Measurements from ENCODE around the gene ZFAND6.
"Not testable (repeated sequence)": the region's sequence is repeated elsewhere in the genome, so short reads cannot be mapped to it uniquely, and the experiment has no call there.

ZFAND6 gene

GRCh38 chr15:80098341-80098740 is 38.9 kb downstream of the ZFAND6 start:
- Histone ChIP-seq H3K27ac (no peak overlapping the region), H3K27me3 (replicated peaks) (no peaks in the 10 kb centered on the region), H3K4me3 (ENCODE audit: low read depth, low read length) (no peak overlapping the region), H3K36me3 (replicated peaks) (no peaks in the 10 kb centered on the region)
- no peak for TF ChIP-seq CTCF (IDR thresholded peaks at IDR 0.05; ENCODE audit: low read depth, low read length, missing control alignments)
- DNase-seq = no peak
- in situ Hi-C loops (cut with HindIII; ENCODE audit: low pct_ligation_motif_present, low sequenced_read_pairs) = no loop called here

- no peak for TF ChIP-seq CTCF (IDR thresholded peaks at IDR 0.05; ENCODE audit: low read depth, low read length, missing control alignments)
- H3K27ac ChIP-seq = no peak overlapping the region
- no peaks in the 10 kb centered on the region for H3K36me3 ChIP-seq (replicated peaks)
- no peak for DNase-seq
- no peak overlapping the region for H3K4me3 ChIP-seq (ENCODE audit: low read depth, low read length)
- H3K27me3 ChIP-seq (replicated peaks) = no peaks in the 10 kb centered on the region
- in situ Hi-C loops (cut with HindIII; ENCODE audit: low pct_ligation_motif_present, low sequenced_read_pairs) = no loop called here
Observed at GRCh38 chr15:80099241-80099640, 39.8 kb downstream of the ZFAND6 start.

GRCh38 chr15:80099662-80100061 is 40.2 kb downstream of the ZFAND6 start:
- H3K36me3 ChIP-seq (replicated peaks); DNase-seq; H3K27ac ChIP-seq; H3K4me3 ChIP-seq (ENCODE audit: low read depth, low read length); H3K27me3 ChIP-seq (replicated peaks); in situ Hi-C loops (cut with HindIII; ENCODE audit: low pct_ligation_motif_present, low sequenced_read_pairs): not testable (repeated sequence)

- no peak overlapping the region for H3K27ac ChIP-seq
- in situ Hi-C loops (cut with HindIII; ENCODE audit: low pct_ligation_motif_present, low sequenced_read_pairs) = no loop called here
- DNase-seq = no peak
- no peak overlapping the region for H3K4me3 ChIP-seq (ENCODE audit: low read depth, low read length)
- H3K36me3 ChIP-seq (replicated peaks) = no peaks in the 10 kb centered on the region
- TF ChIP-seq CTCF (IDR thresholded peaks at IDR 0.05; ENCODE audit: low read depth, low read length, missing control alignments) = no peak
- no peaks in the 10 kb centered on the region for H3K27me3 ChIP-seq (replicated peaks)
Observed at GRCh38 chr15:80100247-80100646, 40.8 kb downstream of the ZFAND6 start.

GRCh38 chr15:80105193-80105592 is 45.7 kb downstream of the ZFAND6 start:
- in situ Hi-C loops (cut with HindIII; ENCODE audit: low pct_ligation_motif_present, low sequenced_read_pairs) = no loop called here
- Histone ChIP-seq H3K36me3 (replicated peaks) (no peaks in the 10 kb centered on the region), H3K27ac (no peak overlapping the region), H3K4me3 (ENCODE audit: low read depth, low read length) (no peak overlapping the region), H3K27me3 (replicated peaks) (no peaks in the 10 kb centered on the region)
- DNase-seq = no peak
- no peak for TF ChIP-seq CTCF (IDR thresholded peaks at IDR 0.05; ENCODE audit: low read depth, low read length, missing control alignments)

- in situ Hi-C loops (cut with HindIII; ENCODE audit: low pct_ligation_motif_present, low sequenced_read_pairs) = no loop called here
- no peak overlapping the region for H3K4me3 ChIP-seq (ENCODE audit: low read depth, low read length)
Observed at GRCh38 chr15:80105595-80105994, 46.1 kb downstream of the ZFAND6 start.

More at GRCh38 chr15:80105595-80105994, 46.1 kb downstream of the ZFAND6 start:
- Histone ChIP-seq H3K27ac (no peak overlapping the region), H3K27me3 (replicated peaks) (no peaks in the 10 kb centered on the region), H3K36me3 (replicated peaks) (no peaks in the 10 kb centered on the region)
- DNase-seq = no peak
- no peak for TF ChIP-seq CTCF (IDR thresholded peaks at IDR 0.05; ENCODE audit: low read depth, low read length, missing control alignments)
